IMR-90 (cell line): Measurements from ENCODE around the gene EFNA5.

ENCODE experiments used
- CTCF ChIP-seq: conservative IDR thresholded peaks from 2 replicates; pipeline ENCODE4 v1.5.1; 2012; ENCODE audit warnings: mild to moderate bottlenecking, low read depth, low read length, improper control_type of control experiment
- MXI1 ChIP-seq: IDR thresholded peaks from 2 replicates; pipeline ENCODE4 v1.6.1; 2012; ENCODE audit warnings: low read depth, mild to moderate bottlenecking, low read length, moderate library complexity, borderline replicate concordance
- RAD21 ChIP-seq: IDR thresholded peaks from 2 replicates; pipeline ENCODE4 v1.6.1; 2012; ENCODE audit warnings: low read length, improper control_type of control experiment

GRCh38 chr5:107431998-107432397 lies 238.7 kb downstream of the EFNA5 start:
- no peak for TF ChIP-seq CTCF
- TF ChIP-seq RAD21: no peak
- TF ChIP-seq MXI1: no peak
